ENCODE data around the gene RPL29. TPM values are rescaled to one million over a fixed set of nuclear protein-coding genes. Genes with fewer than 3 reads are reported as not detected.

Gene RPL29
- 1,467 and 1,476 TPM in 2 replicates for total RNA-seq (2021; fragmentation: NEBNext Ultra II Directional; extraction: Animal tissue kit (Norgen Biotek cat#: 25700))
- polyA plus RNA-seq (2011; rRNA removed) = 2,660 and 3,062 TPM in 2 replicates
- polyA plus RNA-seq (2011; cell fraction: cytosol; rRNA removed) = 3,021 TPM
- 1,988 TPM for polyA plus RNA-seq (2011; cell fraction: nucleus; rRNA removed)
- polyA plus RNA-seq (2012, experiment 1 of 2) = 2,347 to 2,838 TPM (median 2,522 TPM) in 4 replicates
- polyA plus RNA-seq (2012, experiment 2 of 2) = 3,643 TPM
- polyA plus RNA-seq (2013, experiment 1 of 2) = 2,053 TPM
- 1,963 TPM for polyA plus RNA-seq (2013, experiment 2 of 2)
- polyA minus RNA-seq (2011; rRNA and poly(A)+ RNA removed) = 1,098 and 1,191 TPM in 2 replicates
- polyA minus RNA-seq (2011; cell fraction: cytosol; rRNA and poly(A)+ RNA removed) = 1,141 TPM
- polyA minus RNA-seq (2011; cell fraction: nucleus; rRNA and poly(A)+ RNA removed) = 716 TPM
- long read RNA-seq, experiment 1, transcript RPL29-209 (4 exons, 713 nt) = minor isoform, 5 of 1,337 reads
- long read RNA-seq, experiment 1, transcript RPL29-201 (4 exons, 723 nt) = major isoform, 686 of 1,337 reads
- long read RNA-seq, experiment 1, partial matches to known transcripts = 601 of 1,337 reads
- long read RNA-seq, experiment 1, other reads (novel, unspliced or antisense) = 35 of 1,337 reads
- long read RNA-seq, experiment 2, transcript RPL29-201 (4 exons, 723 nt) = major isoform, 14 of 47 reads
- long read RNA-seq, experiment 2, transcript RPL29-206 (3 exons, 880 nt) = minor isoform, 9 of 47 reads
- long read RNA-seq, experiment 2, partial matches to known transcripts = 19 of 47 reads
- long read RNA-seq, experiment 2, other reads (novel, unspliced or antisense) = 3 of 47 reads

DNA sequence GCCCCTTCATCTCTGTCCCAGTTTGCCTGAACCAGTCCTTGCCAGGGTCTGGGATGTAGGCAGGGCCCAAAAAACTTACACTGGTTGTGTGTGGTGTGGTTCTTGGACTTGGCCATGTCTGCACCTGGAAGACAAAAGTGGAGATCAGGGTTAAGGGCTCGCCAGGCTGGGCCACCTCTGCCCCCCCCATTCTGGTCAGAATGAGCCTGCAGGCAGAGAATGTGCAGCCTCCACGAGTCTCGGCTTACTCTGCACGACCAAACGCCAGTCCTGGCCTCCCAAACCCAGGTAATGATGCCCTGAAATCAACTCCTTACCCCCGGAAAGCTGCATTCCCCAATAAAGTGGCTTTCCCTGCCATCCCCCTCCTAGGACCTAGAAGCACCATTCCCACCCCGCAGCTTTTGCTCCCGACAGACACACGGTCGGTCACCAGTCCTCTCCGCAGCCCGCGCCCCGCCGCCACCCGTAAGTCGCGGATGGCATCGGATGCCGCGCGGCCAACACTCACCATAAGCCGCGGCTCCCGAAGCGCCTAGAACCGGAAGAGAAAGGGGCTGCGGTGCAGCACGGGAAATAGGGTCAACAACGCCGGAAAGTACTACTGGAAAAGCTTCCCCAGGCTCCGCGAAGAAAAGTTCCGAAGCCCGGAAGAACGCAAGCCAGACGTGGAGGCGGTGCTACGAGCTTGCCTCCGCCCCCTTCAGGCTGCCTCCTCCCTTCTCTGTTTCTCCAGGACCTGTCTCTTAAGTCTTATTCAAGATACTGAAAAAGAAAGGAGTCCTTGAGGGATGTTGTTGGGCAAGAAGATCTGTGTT lies at the start of gene RPL29:
Gene RPL29 (minus strand): TSS at position 550 of the 818 bp plus-strand sequence. CDS start 434 bp downstream, at position 116.
- Histone ChIP-seq H3K79me2 (ENCODE audit: control insufficient read depth in 1 of 2, insufficient read depth in 2 of 2, low read length in 2 of 2) (peaks cover 0 to 17% of the 10 kb centered on the region in 2 experiments; a peak in 3 of 4 replicates), H2BK20ac (ENCODE audit: low read length) (peak within 1 kb of the TSS; percentile 57; the same call in 1 of the 2 replicates), H2AK5ac (ENCODE audit: low read depth, low read length) (peak within 1 kb of the TSS; percentile 96), H3K27me3 (replicated peaks in 1 of 4; ENCODE audit: control insufficient read depth in 3 of 4, extremely low read depth in 1 of 4, insufficient read depth in 3 of 4, low read length in 3 of 4) (no peaks in the 10 kb centered on the region), H4K20me1 (replicated peaks in 1 of 2; ENCODE audit: control insufficient read depth in 1 of 2, insufficient read depth in 2 of 2, low read length in 2 of 2) (peaks cover 3 to 6% of the 10 kb centered on the region in 2 experiments), H3K9ac (replicated peaks in 1 of 4; ENCODE audit: extremely low read depth in 1 of 4, low read depth in 3 of 4, low read length in 3 of 4) (peak within 1 kb of the TSS; percentile 97 to 99 (median 98)), H3K23ac (ENCODE audit: insufficient read length) (no peak within 1 kb of the TSS), H3K14ac (ENCODE audit: insufficient read length) (no peak within 1 kb of the TSS), H3K27ac (ENCODE audit: low read depth, low read length) (peak within 1 kb of the TSS; percentile 91), H3K56ac (replicated peaks; ENCODE audit: insufficient read length, low read depth, low read length) (peak within 1 kb of the TSS; percentile 92), H3K36me3 (ENCODE audit: control insufficient read depth in 2 of 4, insufficient read depth in 4 of 4, low read length in 3 of 4) (peaks cover 17 to 39% (median 28%) of the 10 kb centered on the region in 4 experiments), H3K18ac (ENCODE audit: extremely low read depth, low read length) (peak within 1 kb of the TSS; percentile 87), H3K4me2 (ENCODE audit: insufficient read depth in 1 of 2, low read depth in 2 of 2, low read length in 2 of 2) (peak within 1 kb of the TSS; percentile 85 to 91), H2AFZ (ENCODE audit: low read length) (no peak within 1 kb of the TSS), H4K5ac (ENCODE audit: insufficient read length, low read depth, low read length) (peak within 1 kb of the TSS; percentile 97), H4K8ac (ENCODE audit: extremely low read depth, insufficient read depth, low read length) (peak within 1 kb of the TSS; percentile 100), H2BK5ac (ENCODE audit: low read depth, low read length) (peak within 1 kb of the TSS; percentile 98), H3K4me1 (replicated peaks in 1 of 4; ENCODE audit: control insufficient read depth in 3 of 4, insufficient read depth in 4 of 4, low read length in 3 of 4) (peaks cover 4 to 20% (median 8%) of the 10 kb centered on the region in 4 experiments; a peak in 5 of 7 replicates), H4K91ac (replicated peaks; ENCODE audit: insufficient read length, low read length) (peak within 1 kb of the TSS; percentile 95), H3K4ac (replicated peaks; ENCODE audit: insufficient read length, low read depth, low read length) (peak within 1 kb of the TSS; percentile 98), H3K23me2 (ENCODE audit: low read depth, low read length) (peaks cover 5% of the 10 kb centered on the region; the same call in 1 of the 2 replicates), H2BK15ac (ENCODE audit: low read length) (no peak within 1 kb of the TSS), H3K4me3 (ENCODE audit: extremely low read depth in 1 of 4, insufficient read depth in 2 of 4, low read depth in 3 of 4, low read length in 4 of 4) (peak within 1 kb of the TSS; percentile 76 to 100 (median 88)), H2BK120ac (replicated peaks; ENCODE audit: low read depth, low read length) (peak within 1 kb of the TSS; percentile 48), H2BK12ac (ENCODE audit: low read depth, low read length) (peak within 1 kb of the TSS; percentile 55; the same call in 1 of the 2 replicates), H3K79me1 (ENCODE audit: low read depth, low read length) (peaks cover 4% of the 10 kb centered on the region), H3K9me3 (ENCODE audit: insufficient read depth in 2 of 2, low read depth in 1 of 2, low read length in 1 of 2) (no peaks in the 10 kb centered on the region)
- POLR2A ChIA-PET (ENCODE audit: partially characterized antibody) = interaction anchor here (0.6 to 25.9 kb wide), 57 partner anchors 9 to 455 kb away, joined by 3 to 923 read pairs (median 4); partner anchors contain the start of genes ABHD14A, ABHD14B, ACY1 and DUSP7
- DNase-seq (ENCODE audit: low read depth in 1 of 2, low spot score in 2 of 2) (peak; percentile 89 to 91), FAIRE-seq (peak; percentile 82)
- 1% methylated on average over 40 of the region's 40 CpGs; no CpG with 5 or more reads in 1 of the 2 experiments for WGBS, 2 experiments (ENCODE audit: extremely low coverage in 1 of 2, insufficient coverage in 1 of 2, insufficient read length in 1 of 2, insufficient replicate concordance in 2 of 2, low coverage in 1 of 2, low lambda C conversion rate in 2 of 2, missing lambda C conversion rate in 1 of 2)
- CTCF ChIA-PET (ENCODE audit: partially characterized antibody) = interaction anchor here (0.6 to 6.2 kb wide), 14 partner anchors 9 to 1620 kb away, joined by 3 to 46 read pairs (median 4); partner anchors contain the start of genes ABHD14B, ACY1 and DUSP7
- TF ChIP-seq, protein P1, sequence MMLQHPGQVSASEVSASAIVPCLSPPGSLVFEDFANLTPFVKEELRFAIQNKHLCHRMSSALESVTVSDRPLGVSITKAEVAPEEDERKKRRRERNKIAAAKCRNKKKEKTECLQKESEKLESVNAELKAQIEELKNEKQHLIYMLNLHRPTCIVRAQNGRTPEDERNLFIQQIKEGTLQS (IDR thresholded peaks at IDR 0.05; ENCODE audit: insufficient read depth, low read depth, low read length) = no peak
- TF ChIP-seq EZH2 (IDR thresholded peaks at IDR 0.05; ENCODE audit: low read depth, low read length, severe bottlenecking) (no peak), CEBPB (IDR thresholded peaks at IDR 0.05; ENCODE audit: low read depth, low read length) (no peak; the same call in 1 of the 2 replicates), POU5F1 (IDR thresholded peaks at IDR 0.05; ENCODE audit: low read depth, low read length) (no peak), GABPA (IDR thresholded peaks at IDR 0.05; ENCODE audit: borderline replicate concordance, insufficient read depth, low read length) (peak; percentile 100)
- TF ChIP-seq, protein P2, sequence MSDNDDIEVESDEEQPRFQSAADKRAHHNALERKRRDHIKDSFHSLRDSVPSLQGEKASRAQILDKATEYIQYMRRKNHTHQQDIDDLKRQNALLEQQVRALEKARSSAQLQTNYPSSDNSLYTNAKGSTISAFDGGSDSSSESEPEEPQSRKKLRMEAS (IDR thresholded peaks at IDR 0.05) = peak; percentile 85; the same call in 1 of the 2 replicates
